KMS-11 (cell line): ENCODE measurements around the gene ENDOG.

Experiments used
- H2AFZ ChIP-seq: fragments of 200-600 bp; sonication (generic); 2 replicates; pipeline ENCODE4 v1.6.1; 2016; ENCODE audit warnings: antibody characterized with exemption, mixed run types, low read depth
- H3K27ac ChIP-seq: fragments of 200-600 bp; sonication (generic); 2 replicates; pipeline ENCODE4 v1.6.1; 2016; ENCODE audit warnings: mild to moderate bottlenecking, mixed run types
- H3K27me3 ChIP-seq: fragments of 200-600 bp; sonication (generic); 2 replicates; pipeline ENCODE4 v1.6.1; 2017; ENCODE audit warnings: mild to moderate bottlenecking, low read depth, mixed run types, moderate library complexity; ENCODE audit not compliant: insufficient read depth
- H3K36me3 ChIP-seq: fragments of 200-600 bp; sonication (generic); 2 replicates; pipeline ENCODE4 v1.6.1; 2017; ENCODE audit warnings: mild to moderate bottlenecking, mixed run types; ENCODE audit not compliant: insufficient read depth
- H3K4me1 ChIP-seq: fragments of 200-600 bp; sonication (generic); 2 replicates; pipeline ENCODE4 v1.6.1; 2016; ENCODE audit warnings: mild to moderate bottlenecking, low read depth, mixed run types; ENCODE audit not compliant: poor library complexity, severe bottlenecking
- H3K4me2 ChIP-seq: fragments of 200-600 bp; sonication (generic); 2 replicates; pipeline ENCODE4 v1.7.0; 2016; ENCODE audit warnings: mild to moderate bottlenecking, mixed run types
- H3K4me3 ChIP-seq: fragments of 200-600 bp; sonication (generic); IDR thresholded peaks from 2 replicates; pipeline ENCODE4 v1.6.1; 2017; ENCODE audit warnings: low read depth, low read length, mixed read lengths; ENCODE audit not compliant: insufficient read depth
- H3K79me2 ChIP-seq: fragments of 200-600 bp; sonication (generic); 2 replicates; pipeline ENCODE4 v1.6.1; 2016; ENCODE audit warnings: low read depth, mixed run types; ENCODE audit not compliant: insufficient read depth
- H3K9ac ChIP-seq: fragments of 200-600 bp; sonication (generic); 2 replicates; pipeline ENCODE4 v1.6.1; 2016; ENCODE audit warnings: mild to moderate bottlenecking, mixed run types
- H4K20me1 ChIP-seq: fragments of 200-600 bp; sonication (generic); 2 replicates; pipeline ENCODE4 v1.6.1; 2016; ENCODE audit warnings: mild to moderate bottlenecking, mixed run types; ENCODE audit not compliant: insufficient read depth
- TF ChIP-seq, protein P1 (sequence below): fragments of 200-600 bp; sonication (generic); conservative IDR thresholded peaks from 2 replicates; pipeline ENCODE4 v1.6.1; 2017; ENCODE audit warnings: low read depth, mild to moderate bottlenecking, antibody characterized with exemption, low read length, moderate library complexity, mixed read lengths

Gene ENDOG

DNA sequence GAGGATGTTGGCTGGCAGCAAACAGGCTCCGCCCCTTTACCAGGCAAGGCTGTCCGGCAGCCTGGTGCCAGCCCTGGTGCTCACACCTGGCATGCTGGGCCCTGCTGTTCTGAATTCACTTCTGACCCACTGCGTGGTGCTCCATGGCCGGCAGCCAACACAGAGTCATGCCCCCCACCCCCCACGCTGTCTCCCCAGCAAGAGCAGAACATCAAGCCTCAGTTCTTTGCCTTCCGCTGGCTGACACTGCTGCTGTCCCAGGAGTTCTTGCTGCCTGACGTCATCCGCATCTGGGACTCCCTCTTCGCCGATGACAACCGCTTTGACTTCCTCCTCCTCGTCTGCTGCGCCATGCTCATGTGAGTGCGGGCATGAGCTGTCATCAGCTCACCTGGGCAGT, 12.6 kb upstream of the ENDOG start:
- Histone ChIP-seq H3K4me1 (no peaks in the 10 kb centered on the region), H3K27me3 (no peaks in the 10 kb centered on the region), H3K4me2 (no peak overlapping the region), H3K4me3 (no peak overlapping the region), H3K36me3 (no peaks in the 10 kb centered on the region; the same call in 1 of the 2 replicates), H3K27ac (no peak overlapping the region), H3K9ac (no peak overlapping the region), H3K79me2 (no peaks in the 10 kb centered on the region), H2AFZ (no peak overlapping the region), H4K20me1 (no peaks in the 10 kb centered on the region)
- TF ChIP-seq, protein P1, sequence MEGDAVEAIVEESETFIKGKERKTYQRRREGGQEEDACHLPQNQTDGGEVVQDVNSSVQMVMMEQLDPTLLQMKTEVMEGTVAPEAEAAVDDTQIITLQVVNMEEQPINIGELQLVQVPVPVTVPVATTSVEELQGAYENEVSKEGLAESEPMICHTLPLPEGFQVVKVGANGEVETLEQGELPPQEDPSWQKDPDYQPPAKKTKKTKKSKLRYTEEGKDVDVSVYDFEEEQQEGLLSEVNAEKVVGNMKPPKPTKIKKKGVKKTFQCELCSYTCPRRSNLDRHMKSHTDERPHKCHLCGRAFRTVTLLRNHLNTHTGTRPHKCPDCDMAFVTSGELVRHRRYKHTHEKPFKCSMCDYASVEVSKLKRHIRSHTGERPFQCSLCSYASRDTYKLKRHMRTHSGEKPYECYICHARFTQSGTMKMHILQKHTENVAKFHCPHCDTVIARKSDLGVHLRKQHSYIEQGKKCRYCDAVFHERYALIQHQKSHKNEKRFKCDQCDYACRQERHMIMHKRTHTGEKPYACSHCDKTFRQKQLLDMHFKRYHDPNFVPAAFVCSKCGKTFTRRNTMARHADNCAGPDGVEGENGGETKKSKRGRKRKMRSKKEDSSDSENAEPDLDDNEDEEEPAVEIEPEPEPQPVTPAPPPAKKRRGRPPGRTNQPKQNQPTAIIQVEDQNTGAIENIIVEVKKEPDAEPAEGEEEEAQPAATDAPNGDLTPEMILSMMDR: no peak

GRCh38 chr9:128807827-128808226, 10.5 kb upstream of the ENDOG start:
- H3K4me3 ChIP-seq: no peak overlapping the region
- H2AFZ ChIP-seq: no peak overlapping the region
- TF ChIP-seq, protein P1: no peak
- no peaks in the 10 kb centered on the region for H3K27me3 ChIP-seq
- H4K20me1 ChIP-seq: no peaks in the 10 kb centered on the region
- H3K27ac ChIP-seq: no peak overlapping the region
- no peak overlapping the region for H3K4me2 ChIP-seq
- no peaks in the 10 kb centered on the region for H3K4me1 ChIP-seq
- no peaks in the 10 kb centered on the region for H3K36me3 ChIP-seq
- H3K79me2 ChIP-seq: no peaks in the 10 kb centered on the region
- H3K9ac ChIP-seq: no peak overlapping the region

GRCh38 chr9:128808543-128808942, 9.8 kb upstream of the ENDOG start:
- no peaks in the 10 kb centered on the region for H3K4me1 ChIP-seq
- no peak overlapping the region for H3K9ac ChIP-seq
- no peak overlapping the region for H3K27ac ChIP-seq
- H4K20me1 ChIP-seq: no peaks in the 10 kb centered on the region
- H3K79me2 ChIP-seq: no peaks in the 10 kb centered on the region
- H3K4me2 ChIP-seq: no peak overlapping the region
- no peak overlapping the region for H2AFZ ChIP-seq
- no peaks in the 10 kb centered on the region for H3K27me3 ChIP-seq
- TF ChIP-seq, protein P1: no peak
- no peak overlapping the region for H3K4me3 ChIP-seq
- no peaks in the 10 kb centered on the region for H3K36me3 ChIP-seq

- no peaks in the 10 kb centered on the region for H3K79me2 ChIP-seq
- no peaks in the 10 kb centered on the region for H3K27me3 ChIP-seq
- H3K36me3 ChIP-seq: no peaks in the 10 kb centered on the region
- no peak overlapping the region for H3K9ac ChIP-seq
- no peaks in the 10 kb centered on the region for H4K20me1 ChIP-seq
- H3K4me1 ChIP-seq: no peaks in the 10 kb centered on the region
- H3K4me3 ChIP-seq: no peak overlapping the region
- no peak overlapping the region for H3K27ac ChIP-seq
- H3K4me2 ChIP-seq: no peak overlapping the region
- H2AFZ ChIP-seq: no peak overlapping the region
- TF ChIP-seq, protein P1: no peak
These were observed 9.2 kb upstream of the ENDOG start for GRCh38 chr9:128809036-128809599.
